A549 (cell line): ENCODE measurements around the gene PEDS1. TPM values are rescaled to one million over a fixed set of nuclear protein-coding genes. Genes with fewer than 3 reads are reported as not detected.

Source experiments
- BHLHE40 ChIP-seq: IDR thresholded peaks from 2 replicates; pipeline ENCODE4 v1.6.1; 2012; ENCODE audit warnings: low read depth, low read length, inconsistent platforms
- CEBPB ChIP-seq, 2 experiments: fragments of >200 bp in 1 of 2; sonication (Bioruptor Twin) in 1 of 2; formaldehyde crosslinking in 1 of 2; IDR thresholded peaks; 2 replicates each; pipeline ENCODE4 v1.6.1; 2012 to 2016
- CHD2 ChIP-seq: fragments of 150-350 bp; IDR thresholded peaks from 2 replicates; pipeline ENCODE4 v1.6.1; 2014; ENCODE audit warnings: low read length; ENCODE audit not compliant: partially characterized antibody
- E2F6 ChIP-seq: IDR thresholded peaks from 2 replicates; pipeline ENCODE4 v1.6.1; 2012; ENCODE audit warnings: low read depth, borderline replicate concordance
- EHF ChIP-seq: fragments of 250-450 bp; sonication (Bioruptor Pico); IDR thresholded peaks from 2 replicates; pipeline ENCODE4 v1.5.0; 2020; ENCODE audit warnings: mild to moderate bottlenecking
- EP300 ChIP-seq, 2 experiments: fragments of >200 bp; sonication (Bioruptor Twin); formaldehyde crosslinking; IDR thresholded peaks; 2 replicates in 1 of 2; 3 replicates in 1 of 2; pipeline ENCODE4 v1.6.1; 2016 to 2017
- ESRRA ChIP-seq: fragments of 150-350 bp; IDR thresholded peaks from 2 replicates; pipeline ENCODE4 v1.6.1; 2014; ENCODE audit warnings: mild to moderate bottlenecking, low read length, borderline replicate concordance
- FOSL2 ChIP-seq, 2 experiments: fragments of 450-650 bp in 1 of 2; fragments of >200 bp in 1 of 2; sonication (Bioruptor Twin) in 1 of 2; formaldehyde crosslinking; IDR thresholded peaks; 2 replicates each; pipeline versions ENCODE4 v1.5.0 to v1.6.1; 2016 to 2020; ENCODE audit warnings: mild to moderate bottlenecking in 1 of 2, moderate library complexity in 1 of 2
- FOXS1 ChIP-seq: fragments of 250-450 bp; sonication (Bioruptor Pico); IDR thresholded peaks from 2 replicates; pipeline ENCODE4 v1.5.0; 2020; ENCODE audit warnings: mild to moderate bottlenecking, moderate library complexity
- GATA3 ChIP-seq: IDR thresholded peaks from 2 replicates; pipeline ENCODE4 v1.6.1; 2012; ENCODE audit warnings: borderline replicate concordance
- HOXB13 ChIP-seq: fragments of 250-450 bp; sonication (Bioruptor Pico); IDR thresholded peaks from 2 replicates; pipeline ENCODE4 v1.5.0; 2020; ENCODE audit warnings: low read depth, mild to moderate bottlenecking, moderate library complexity
- HOXB5 ChIP-seq: fragments of 250-450 bp; sonication (Bioruptor Pico); IDR thresholded peaks from 2 replicates; pipeline ENCODE4 v1.5.0; 2020; ENCODE audit warnings: mild to moderate bottlenecking, moderate library complexity
- KDM5A ChIP-seq: fragments of 200-600 bp; sonication (generic); IDR thresholded peaks from 2 replicates; pipeline ENCODE4 v1.6.1; 2016; ENCODE audit warnings: antibody characterized with exemption, mild to moderate bottlenecking
- MAFK ChIP-seq: fragments of 450-650 bp; IDR thresholded peaks from 2 replicates; pipeline ENCODE4 v1.6.1; 2014; ENCODE audit not compliant: partially characterized antibody
- MAX ChIP-seq: IDR thresholded peaks from 2 replicates; pipeline ENCODE4 v1.6.1; 2012
- MAZ ChIP-seq: fragments of 150-350 bp; IDR thresholded peaks from 2 replicates; pipeline ENCODE4 v1.6.1; 2014; ENCODE audit warnings: antibody characterized with exemption, low read depth, low read length, borderline replicate concordance
- NFE2L2 ChIP-seq: fragments of 150-350 bp; conservative IDR thresholded peaks from 2 replicates; pipeline ENCODE4 v1.6.1; 2014; ENCODE audit warnings: low read length
- NPAS2 ChIP-seq: fragments of 250-450 bp; sonication (Bioruptor Pico); IDR thresholded peaks from 2 replicates; pipeline ENCODE4 v1.8.0; 2022; ENCODE audit warnings: mild to moderate bottlenecking, moderate library complexity, borderline replicate concordance
- RAD21 ChIP-seq, 2 experiments: fragments of >200 bp in 1 of 2; sonication (Bioruptor Twin) in 1 of 2; formaldehyde crosslinking in 1 of 2; IDR thresholded peaks in 1 of 2; conservative IDR thresholded peaks in 1 of 2; 2 replicates in 1 of 2; 3 replicates in 1 of 2; pipeline ENCODE4 v1.6.1; 2012 to 2018; ENCODE audit warnings: inconsistent platforms in 1 of 2
- RARB ChIP-seq: fragments of 250-450 bp; sonication (Bioruptor Pico); IDR thresholded peaks from 2 replicates; pipeline ENCODE4 v1.8.0; 2021; ENCODE audit warnings: mild to moderate bottlenecking, moderate library complexity
- RCOR1 ChIP-seq: fragments of 150-350 bp; IDR thresholded peaks from 2 replicates; pipeline ENCODE4 v1.6.1; 2014; ENCODE audit warnings: antibody characterized with exemption, low read length, low read depth
- REST ChIP-seq: fragments of 200-600 bp; sonication (generic); IDR thresholded peaks from 2 replicates; pipeline ENCODE4 v1.6.1; 2016; ENCODE audit warnings: antibody characterized with exemption, mild to moderate bottlenecking, moderate library complexity
- SMC3 ChIP-seq: fragments of >200 bp; sonication (Bioruptor Twin); formaldehyde crosslinking; IDR thresholded peaks from 3 replicates; pipeline ENCODE4 v1.6.1; 2018; ENCODE audit warnings: inconsistent platforms
- TFCP2L1 ChIP-seq: fragments of 250-450 bp; sonication (Bioruptor Pico); IDR thresholded peaks from 2 replicates; pipeline ENCODE4 v1.5.0; 2021; ENCODE audit warnings: mild to moderate bottlenecking
- TP53 ChIP-seq: fragments of 250-450 bp; sonication (Bioruptor Pico); IDR thresholded peaks from 2 replicates; pipeline ENCODE4 v1.5.0; 2021; ENCODE audit warnings: mild to moderate bottlenecking, moderate library complexity
- polyA plus RNA-seq, 4 experiments: library from polyadenylated mRNA; depleted of rRNA in 3 of 4; stranded (reverse); fragments of >200 nt; fragmentation: RNase III in 1 of 4; extraction: RNeasy Plus Mini Kit Qiagen cat#74134 plus additional on column Dnase treatment in 1 of 4; gene quantifications; 2 replicates in 3 of 4; 3 replicates in 1 of 4; pipeline ENCODE4 v1.2.3, GENCODE V29; 2011 to 2017
- TF ChIP-seq, protein P1 (sequence below): IDR thresholded peaks from 2 replicates; pipeline ENCODE4 v1.6.1; 2012

PEDS1 gene
- polyA plus RNA-seq, 2 of the 4 experiments (the other 2 are of a cell fraction) = 24.5 to 25.8 TPM

DNA sequence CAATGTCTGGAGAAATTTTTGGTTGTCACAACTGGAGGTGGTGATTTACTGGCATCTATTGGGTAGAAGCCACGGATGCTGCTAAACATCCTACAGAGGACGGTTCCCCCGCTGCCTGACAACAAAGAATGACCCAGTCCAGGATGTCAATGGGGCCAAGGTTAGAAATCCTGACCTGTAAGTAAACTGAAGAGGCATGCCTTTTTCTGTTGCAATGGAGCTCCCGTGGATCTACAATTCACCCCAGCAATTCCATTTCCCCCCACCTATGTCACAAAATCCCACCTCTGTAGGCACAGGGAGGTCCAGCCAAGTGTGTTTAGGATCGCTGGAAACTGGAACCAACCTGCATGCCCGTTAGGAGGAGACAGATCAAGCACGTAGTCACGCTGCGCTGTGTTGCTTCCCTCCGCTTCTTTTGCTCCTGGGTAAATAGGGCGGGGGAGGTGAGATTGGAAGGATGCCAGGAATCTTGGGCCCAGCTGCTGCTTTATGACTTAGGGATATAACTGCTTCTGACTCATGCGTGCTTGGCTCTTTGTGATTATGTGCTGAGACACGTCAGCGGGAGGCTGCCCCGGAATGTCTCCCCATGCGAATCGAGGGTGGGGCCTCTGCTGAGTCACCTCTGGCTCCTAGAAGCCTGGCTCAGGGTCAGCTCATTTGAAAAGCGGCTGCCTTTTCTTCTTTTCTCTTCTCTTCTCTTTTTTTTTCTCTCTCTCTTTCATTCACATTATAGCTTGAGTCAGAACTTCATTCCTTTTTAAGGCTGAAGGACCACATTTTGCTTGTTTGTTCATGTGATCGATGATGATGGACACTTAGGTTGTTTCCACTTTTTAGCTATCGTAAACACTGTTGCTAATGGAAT lies 12.4 kb upstream of the PEDS1 start (continued):
- TF ChIP-seq, protein P1, sequence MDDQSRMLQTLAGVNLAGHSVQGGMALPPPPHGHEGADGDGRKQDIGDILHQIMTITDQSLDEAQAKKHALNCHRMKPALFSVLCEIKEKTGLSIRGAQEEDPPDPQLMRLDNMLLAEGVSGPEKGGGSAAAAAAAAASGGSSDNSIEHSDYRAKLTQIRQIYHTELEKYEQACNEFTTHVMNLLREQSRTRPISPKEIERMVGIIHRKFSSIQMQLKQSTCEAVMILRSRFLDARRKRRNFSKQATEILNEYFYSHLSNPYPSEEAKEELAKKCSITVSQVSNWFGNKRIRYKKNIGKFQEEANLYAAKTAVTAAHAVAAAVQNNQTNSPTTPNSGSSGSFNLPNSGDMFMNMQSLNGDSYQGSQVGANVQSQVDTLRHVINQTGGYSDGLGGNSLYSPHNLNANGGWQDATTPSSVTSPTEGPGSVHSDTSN = peak; percentile 90
- TF ChIP-seq CEBPB (IDR thresholded peaks at IDR 0.05) (peak; percentile 18 to 72; a peak in 2 of 4 replicates), EP300 (IDR thresholded peaks at IDR 0.05) (peak; percentile 68 to 90; a peak in 3 of 5 replicates), HOXB5 (peak; percentile 57; the same call in 1 of the 2 replicates), E2F6 (no peak; the same call in 1 of the 2 replicates), FOSL2 (IDR thresholded peaks at IDR 0.05) (peak; percentile 97), FOSL2 (CRISPR knock-in tag; IDR thresholded peaks at IDR 0.05) (peak; percentile 100), RCOR1 (no peak), TFCP2L1 (CRISPR knock-in tag) (no peak), BHLHE40 (no peak), SMC3 (peak; percentile 38; the same call in 2 of the 3 replicates), MAFK (peak; percentile 98), GATA3 (peak; percentile 97), EHF (CRISPR knock-in tag) (0 out of 2 replicates have a peak, but pooled peaks have one; percentile 28), CHD2 (peak; percentile 36), NPAS2 (CRISPR knock-in tag) (no peak), NFE2L2 (peak; percentile 87), MAZ (no peak; the same call in 1 of the 2 replicates), HOXB13 (CRISPR knock-in tag) (peak; percentile 35; the same call in 1 of the 2 replicates), TP53 (no peak), KDM5A (no peak), RARB (peak; percentile 0; the same call in 1 of the 2 replicates), FOXS1 (no peak), RAD21 (conservative IDR thresholded peaks at IDR 0.05 in 1 of 2, IDR thresholded peaks at IDR 0.05 in 1 of 2) (peak in 1 of 2 experiments; percentile 45; a peak in 2 of 5 replicates), ESRRA (0 out of 2 replicates have a peak, but pooled peaks have one; percentile 68), MAX (peak; percentile 96), REST (no peak)
